WTC11 (cell line): Measurements from ENCODE around the gene TMEM52. TPM values are rescaled to one million over a fixed set of nuclear protein-coding genes. Genes with fewer than 3 reads are reported as not detected.

Experiments used
- E2F1 ChIP-seq: sonication (generic); formaldehyde crosslinking; IDR thresholded peaks from 2 replicates; pipeline ENCODE4 v1.8.0; 2022; ENCODE audit warnings: mild to moderate bottlenecking, missing genetic modification reagents
- ESRRA ChIP-seq: sonication (generic); formaldehyde crosslinking; IDR thresholded peaks from 2 replicates; pipeline ENCODE4 v1.8.1; 2022; ENCODE audit warnings: mild to moderate bottlenecking, missing genetic modification reagents, borderline replicate concordance
- ETV6 ChIP-seq: sonication (generic); formaldehyde crosslinking; IDR thresholded peaks from 2 replicates; pipeline ENCODE4 v1.8.1; 2022; ENCODE audit warnings: mild to moderate bottlenecking, missing genetic modification reagents
- FOXJ3 ChIP-seq: sonication (generic); formaldehyde crosslinking; IDR thresholded peaks from 2 replicates; pipeline ENCODE4 v1.9.0; 2021; ENCODE audit warnings: missing genetic modification reagents, mild to moderate bottlenecking, borderline replicate concordance
- FOXK1 ChIP-seq: sonication (generic); formaldehyde crosslinking; IDR thresholded peaks from 2 replicates; pipeline ENCODE4 v1.8.0; 2022; ENCODE audit warnings: mild to moderate bottlenecking, moderate library complexity, missing genetic modification reagents
- JAZF1 ChIP-seq: fragments of 250-450 bp; sonication (Bioruptor Pico); IDR thresholded peaks from 2 replicates; pipeline ENCODE4 v1.9.0; 2021; ENCODE audit warnings: moderate library complexity, mild to moderate bottlenecking, inconsistent platforms
- KAT7 ChIP-seq: sonication (generic); formaldehyde crosslinking; IDR thresholded peaks from 2 replicates; pipeline ENCODE4 v1.8.1; 2023; ENCODE audit warnings: missing genetic modification reagents, mild to moderate bottlenecking, borderline replicate concordance
- NFYB ChIP-seq: sonication (generic); formaldehyde crosslinking; conservative IDR thresholded peaks from 2 replicates; pipeline ENCODE4 v1.8.0; 2022; ENCODE audit warnings: low read depth, missing genetic modification reagents
- NR1H2 ChIP-seq: sonication (generic); formaldehyde crosslinking; IDR thresholded peaks from 2 replicates; pipeline ENCODE4 v1.9.0; 2021; ENCODE audit warnings: mild to moderate bottlenecking, moderate library complexity, missing genetic modification reagents
- NR3C1 ChIP-seq: sonication (generic); formaldehyde crosslinking; conservative IDR thresholded peaks from 2 replicates; pipeline ENCODE4 v1.8.1; 2023; ENCODE audit warnings: low read depth, mild to moderate bottlenecking, missing genetic modification reagents
- SP1 ChIP-seq: sonication (generic); formaldehyde crosslinking; conservative IDR thresholded peaks from 2 replicates; pipeline ENCODE4 v1.8.1; 2022; ENCODE audit warnings: missing genetic modification reagents
- TCF7 ChIP-seq: sonication (generic); formaldehyde crosslinking; IDR thresholded peaks from 2 replicates; pipeline ENCODE4 v1.8.0; 2022; ENCODE audit warnings: mild to moderate bottlenecking, low read depth, missing genetic modification reagents, moderate library complexity
- TEAD1 ChIP-seq: sonication (generic); formaldehyde crosslinking; IDR thresholded peaks from 2 replicates; pipeline ENCODE4 v1.8.0; 2022; ENCODE audit warnings: mild to moderate bottlenecking, missing genetic modification reagents
- TEAD4 ChIP-seq: sonication (generic); formaldehyde crosslinking; IDR thresholded peaks from 2 replicates; pipeline ENCODE4 v1.8.0; 2022; ENCODE audit warnings: mild to moderate bottlenecking, missing genetic modification reagents
- ZNF219 ChIP-seq: sonication (generic); formaldehyde crosslinking; IDR thresholded peaks from 2 replicates; pipeline ENCODE4 v1.8.0; 2023; ENCODE audit warnings: missing genetic modification reagents, mild to moderate bottlenecking, borderline replicate concordance
- ZNF425 ChIP-seq: fragments of 250-450 bp; sonication (Bioruptor Pico); conservative IDR thresholded peaks from 2 replicates; pipeline ENCODE4 v1.9.0; 2021; ENCODE audit warnings: mild to moderate bottlenecking
- total RNA-seq: library from RNA; stranded (reverse); gene quantifications from 3 replicates; pipeline ENCODE4 v1.2.3, GENCODE V29; 2021
- TF ChIP-seq, protein P1 (sequence below): fragments of 250-450 bp; sonication (Bioruptor Pico); IDR thresholded peaks from 2 replicates; pipeline ENCODE4 v1.9.0; 2021; ENCODE audit warnings: mild to moderate bottlenecking
- TF ChIP-seq, protein P2 (sequence below): sonication (generic); formaldehyde crosslinking; IDR thresholded peaks from 2 replicates; pipeline ENCODE4 v1.8.0; 2023; ENCODE audit warnings: missing genetic modification reagents
- TF ChIP-seq, protein P3 (sequence below): sonication (generic); formaldehyde crosslinking; IDR thresholded peaks from 2 replicates; pipeline ENCODE4 v1.8.1; 2023; ENCODE audit warnings: mild to moderate bottlenecking, moderate library complexity, missing genetic modification reagents
- TF ChIP-seq, protein P4 (sequence below): sonication (generic); formaldehyde crosslinking; IDR thresholded peaks from 2 replicates; pipeline ENCODE4 v1.8.0; 2022; ENCODE audit warnings: mild to moderate bottlenecking, missing genetic modification reagents
- TF ChIP-seq, protein P5 (sequence below): fragments of 250-450 bp; sonication (Bioruptor Pico); IDR thresholded peaks from 2 replicates; pipeline ENCODE4 v2.1.2; 2022; ENCODE audit warnings: mild to moderate bottlenecking, moderate library complexity

The TMEM52 gene
- total RNA-seq, 1 experiment from 2014 or later: 21.9 TPM

DNA sequence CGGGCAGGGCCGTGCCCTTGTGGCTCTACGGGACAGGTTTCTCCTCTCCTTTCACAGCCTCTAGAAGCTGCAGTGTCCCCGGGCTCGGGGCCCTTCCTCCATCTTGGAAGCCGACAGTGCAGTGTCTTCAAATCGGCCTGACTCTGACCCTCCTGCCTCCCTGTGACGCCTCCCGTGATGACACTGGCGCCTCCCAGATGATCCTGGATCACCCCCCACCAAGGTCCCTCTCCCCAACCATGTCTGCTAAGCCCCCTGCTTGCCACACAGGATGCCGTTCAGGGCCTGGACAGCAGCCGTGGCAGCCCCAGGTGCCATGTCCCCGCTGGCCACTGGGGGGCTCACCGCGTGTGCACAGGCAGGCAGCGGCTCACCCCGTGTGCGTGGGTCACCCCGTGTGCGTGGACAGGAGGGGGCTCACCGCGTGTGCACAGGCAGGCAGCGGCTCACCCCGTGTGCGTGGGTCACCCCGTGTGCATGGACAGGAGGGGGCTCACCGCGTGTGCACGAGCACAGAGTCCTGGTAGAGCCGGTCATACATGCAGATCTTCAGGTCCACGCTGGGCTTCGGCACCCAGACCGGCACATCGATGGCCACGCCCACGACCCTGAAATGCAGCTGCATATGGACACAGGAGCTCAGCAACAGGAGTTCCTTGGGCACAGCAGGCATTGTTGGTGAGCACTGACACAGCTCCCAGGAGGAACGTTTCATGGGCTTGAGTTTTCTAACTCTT, 24.9 kb upstream of the TMEM52 start (continued):
- TF ChIP-seq NR3C1 (CRISPR knock-in tag) (no peak), ESRRA (CRISPR knock-in tag) (no peak), TCF7 (no peak), E2F1 (CRISPR knock-in tag) (no peak), ETV6 (CRISPR knock-in tag) (0 out of 2 replicates have a peak, but pooled peaks have one; percentile 60), NFYB (no peak), TEAD4 (no peak), ZNF219 (CRISPR knock-in tag) (no peak), ZNF425 (CRISPR knock-in tag) (no peak), SP1 (CRISPR knock-in tag) (peak; percentile 40; the same call in 1 of the 2 replicates), FOXJ3 (no peak), FOXK1 (peak; percentile 67; the same call in 1 of the 2 replicates), NR1H2 (CRISPR knock-in tag) (no peak), JAZF1 (CRISPR knock-in tag) (no peak), TEAD1 (CRISPR knock-in tag) (no peak), KAT7 (CRISPR knock-in tag) (no peak)
- TF ChIP-seq, protein P1, sequence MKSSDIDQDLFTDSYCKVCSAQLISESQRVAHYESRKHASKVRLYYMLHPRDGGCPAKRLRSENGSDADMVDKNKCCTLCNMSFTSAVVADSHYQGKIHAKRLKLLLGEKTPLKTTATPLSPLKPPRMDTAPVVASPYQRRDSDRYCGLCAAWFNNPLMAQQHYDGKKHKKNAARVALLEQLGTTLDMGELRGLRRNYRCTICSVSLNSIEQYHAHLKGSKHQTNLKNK: no peak
- TF ChIP-seq, protein P2, sequence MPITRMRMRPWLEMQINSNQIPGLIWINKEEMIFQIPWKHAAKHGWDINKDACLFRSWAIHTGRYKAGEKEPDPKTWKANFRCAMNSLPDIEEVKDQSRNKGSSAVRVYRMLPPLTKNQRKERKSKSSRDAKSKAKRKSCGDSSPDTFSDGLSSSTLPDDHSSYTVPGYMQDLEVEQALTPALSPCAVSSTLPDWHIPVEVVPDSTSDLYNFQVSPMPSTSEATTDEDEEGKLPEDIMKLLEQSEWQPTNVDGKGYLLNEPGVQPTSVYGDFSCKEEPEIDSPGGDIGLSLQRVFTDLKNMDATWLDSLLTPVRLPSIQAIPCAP (CRISPR knock-in tag): 0 out of 2 replicates have a peak, but pooled peaks have one; percentile 28
- TF ChIP-seq, protein P3, sequence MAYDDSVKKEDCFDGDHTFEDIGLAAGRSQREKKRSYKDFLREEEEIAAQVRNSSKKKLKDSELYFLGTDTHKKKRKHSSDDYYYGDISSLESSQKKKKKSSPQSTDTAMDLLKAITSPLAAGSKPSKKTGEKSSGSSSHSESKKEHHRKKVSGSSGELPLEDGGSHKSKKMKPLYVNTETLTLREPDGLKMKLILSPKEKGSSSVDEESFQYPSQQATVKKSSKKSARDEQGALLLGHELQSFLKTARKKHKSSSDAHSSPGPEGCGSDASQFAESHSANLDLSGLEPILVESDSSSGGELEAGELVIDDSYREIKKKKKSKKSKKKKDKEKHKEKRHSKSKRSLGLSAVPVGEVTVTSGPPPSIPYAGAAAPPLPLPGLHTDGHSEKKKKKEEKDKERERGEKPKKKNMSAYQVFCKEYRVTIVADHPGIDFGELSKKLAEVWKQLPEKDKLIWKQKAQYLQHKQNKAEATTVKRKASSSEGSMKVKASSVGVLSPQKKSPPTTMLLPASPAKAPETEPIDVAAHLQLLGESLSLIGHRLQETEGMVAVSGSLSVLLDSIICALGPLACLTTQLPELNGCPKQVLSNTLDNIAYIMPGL (CRISPR knock-in tag): peak; percentile 94; the same call in 1 of the 2 replicates
- TF ChIP-seq, protein P4, sequence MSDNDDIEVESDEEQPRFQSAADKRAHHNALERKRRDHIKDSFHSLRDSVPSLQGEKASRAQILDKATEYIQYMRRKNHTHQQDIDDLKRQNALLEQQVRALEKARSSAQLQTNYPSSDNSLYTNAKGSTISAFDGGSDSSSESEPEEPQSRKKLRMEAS (CRISPR knock-in tag): no peak
- TF ChIP-seq, protein P5, sequence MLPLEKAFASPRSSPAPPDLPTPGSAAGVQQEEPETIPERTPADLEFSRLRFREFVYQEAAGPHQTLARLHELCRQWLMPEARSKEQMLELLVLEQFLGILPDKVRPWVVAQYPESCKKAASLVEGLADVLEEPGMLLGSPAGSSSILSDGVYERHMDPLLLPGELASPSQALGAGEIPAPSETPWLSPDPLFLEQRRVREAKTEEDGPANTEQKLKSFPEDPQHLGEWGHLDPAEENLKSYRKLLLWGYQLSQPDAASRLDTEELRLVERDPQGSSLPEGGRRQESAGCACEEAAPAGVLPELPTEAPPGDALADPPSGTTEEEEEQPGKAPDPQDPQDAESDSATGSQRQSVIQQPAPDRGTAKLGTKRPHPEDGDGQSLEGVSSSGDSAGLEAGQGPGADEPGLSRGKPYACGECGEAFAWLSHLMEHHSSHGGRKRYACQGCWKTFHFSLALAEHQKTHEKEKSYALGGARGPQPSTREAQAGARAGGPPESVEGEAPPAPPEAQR (CRISPR knock-in tag): no peak
